Jurkat, Clone E6-1 (cell line): ENCODE measurements around the gene VPS37B.

ENCODE experiments used
- DNase-seq: peaks from one replicate; pipeline ENCODE4 v3.0.0-alpha.2; 2011; ENCODE audit warnings: low read depth, low spot score
- H3K4me3 ChIP-seq: 2 replicates; pipeline ENCODE4 v1.5.1; 2011; ENCODE audit warnings: mild to moderate bottlenecking, low read length, control low read depth, moderate library complexity

Gene VPS37B

DNA sequence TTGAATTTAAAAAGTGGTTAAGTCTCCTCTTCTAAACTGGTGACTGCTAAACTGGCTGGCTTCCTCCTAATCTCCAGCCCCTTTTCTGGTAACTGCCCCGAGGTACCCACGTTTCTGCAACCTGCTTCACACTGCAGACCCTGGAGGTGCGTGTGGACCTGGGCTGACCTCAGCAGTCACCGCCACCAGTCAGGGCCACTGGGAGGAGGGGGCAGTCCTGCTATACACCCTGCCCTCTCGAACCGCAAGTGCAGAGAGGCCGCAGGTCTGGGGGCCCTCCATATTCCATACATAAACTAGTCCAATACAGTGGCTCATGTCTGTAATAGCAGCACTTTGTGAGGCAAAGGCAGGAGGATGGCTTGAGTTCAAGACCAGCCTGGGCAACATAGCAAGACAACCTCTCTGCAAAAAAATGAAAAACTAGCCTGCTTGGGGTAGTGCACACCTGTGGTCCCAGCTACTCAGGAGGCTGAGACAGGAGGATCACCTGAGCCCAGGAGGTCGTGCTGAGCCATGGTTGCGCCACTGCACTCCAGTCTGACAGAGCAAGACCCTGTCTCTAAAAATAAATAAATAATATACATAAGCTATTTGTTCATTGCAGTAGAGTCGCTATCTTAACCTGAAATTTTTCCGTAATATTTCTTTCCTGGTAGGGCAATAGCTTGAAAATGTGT is 25.6 kb downstream of the VPS37B start:
- no peak overlapping the region for H3K4me3 ChIP-seq
- DNase-seq, result no peak

DNA sequence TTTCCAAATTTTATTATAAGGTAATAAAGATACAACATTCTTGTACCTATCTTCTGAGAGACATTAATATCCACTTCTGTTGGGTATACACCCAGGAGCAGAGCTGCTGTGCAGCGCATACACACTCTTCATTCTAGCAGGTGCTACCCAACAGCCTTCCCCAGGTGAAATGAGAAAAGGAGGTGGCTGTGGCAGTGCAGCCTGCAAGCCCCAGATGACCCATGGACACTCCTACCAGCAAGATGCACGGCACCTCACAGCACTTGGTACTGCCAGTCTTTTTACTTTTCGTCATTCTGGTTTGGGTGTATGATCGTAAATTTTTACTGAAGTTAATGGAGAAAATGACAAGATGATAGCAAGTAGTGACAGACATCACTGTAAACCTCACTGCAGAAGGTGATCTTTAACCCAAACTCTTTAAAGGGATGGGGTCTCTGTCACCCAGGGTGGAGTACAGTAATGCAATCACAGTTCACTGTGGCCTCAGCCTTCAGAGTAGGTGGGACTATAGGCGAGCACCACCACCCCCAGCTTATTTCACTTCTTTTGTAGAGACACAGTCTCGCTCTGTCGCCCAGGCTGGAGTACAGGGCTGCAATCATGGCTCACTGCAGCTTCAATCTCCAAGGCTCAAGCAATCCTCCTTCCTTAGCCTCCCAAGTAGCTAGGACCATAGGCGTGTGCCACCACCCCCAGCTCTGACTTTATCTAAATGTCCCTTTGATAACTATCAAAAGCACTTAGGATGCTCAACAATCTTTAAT is 26.5 kb downstream of the VPS37B start:
- H3K4me3 ChIP-seq, result no peak overlapping the region
- DNase-seq, result no peak

DNA sequence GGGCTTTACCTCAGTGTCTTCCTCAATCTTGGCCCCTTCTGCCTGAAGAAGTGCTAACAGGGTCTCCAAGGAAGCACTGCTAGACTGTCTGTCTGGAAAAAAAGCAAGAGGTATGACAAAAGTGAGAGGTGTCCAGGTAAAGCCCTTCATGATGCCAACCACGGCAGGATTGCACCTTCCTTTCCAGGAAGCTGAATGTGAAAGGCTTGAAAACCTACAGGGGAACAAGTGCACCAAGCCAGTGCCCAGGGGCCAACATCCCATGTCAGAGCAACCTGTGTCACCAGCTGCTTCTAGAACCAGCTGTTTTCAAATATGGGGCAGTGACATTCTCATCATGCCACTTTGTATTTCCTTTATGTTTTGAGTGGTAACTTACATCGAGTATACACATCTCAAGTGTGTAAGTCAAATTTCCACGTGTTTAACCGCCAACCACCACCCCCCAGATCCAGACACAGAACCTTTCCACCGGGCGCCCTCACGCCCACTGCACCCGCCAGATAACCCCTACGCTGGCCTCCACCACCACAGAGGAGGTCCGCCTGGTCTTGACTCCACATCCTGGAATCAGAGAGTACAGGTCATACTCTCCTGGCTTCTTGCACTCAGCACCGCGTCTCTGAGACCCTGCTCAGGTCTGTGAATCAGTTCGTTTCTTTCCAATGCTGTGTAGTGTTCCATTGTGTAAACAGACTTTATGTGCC is 27.3 kb downstream of the VPS37B start:
- no peak for DNase-seq

DNA sequence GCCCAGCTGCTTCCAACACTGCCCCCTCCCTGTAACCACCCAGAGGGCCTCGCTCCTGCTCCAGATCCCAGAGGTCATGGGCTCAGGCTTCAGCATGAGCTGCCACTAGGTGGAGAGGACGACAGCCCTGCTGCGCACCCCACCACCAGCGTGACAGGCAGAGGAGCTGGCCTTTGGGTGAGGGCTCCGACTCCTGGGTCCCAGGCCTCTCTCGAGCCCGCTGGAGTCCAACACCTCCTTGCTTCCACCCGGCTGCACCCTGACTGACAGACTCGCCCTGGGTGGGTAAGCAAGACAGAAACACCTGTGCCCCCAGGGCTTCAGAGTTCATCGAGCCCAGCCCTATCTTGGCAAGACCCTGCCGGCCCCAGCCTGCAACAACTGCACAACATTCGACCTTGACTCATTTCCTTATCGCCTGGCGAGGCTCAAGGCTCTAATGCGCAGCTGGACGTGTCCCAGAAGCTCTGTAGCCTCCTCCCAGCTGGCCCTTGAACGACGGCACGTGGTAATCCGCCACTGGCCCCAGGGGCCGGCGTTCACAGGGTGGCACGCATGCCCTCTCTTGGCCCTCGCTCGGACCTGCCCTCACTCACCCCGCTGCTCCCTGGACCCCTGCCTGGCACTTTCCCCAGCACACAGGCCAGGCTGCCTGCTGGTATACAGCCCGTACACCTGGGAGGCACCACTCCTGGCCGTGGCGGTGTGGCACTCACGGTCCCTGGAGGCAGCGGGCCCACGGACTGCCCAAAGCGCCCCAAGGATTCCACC is 28.0 kb downstream of the VPS37B start:
- no peak overlapping the region for H3K4me3 ChIP-seq
- DNase-seq, result no peak

More for the DNA sequence above, 27.3 kb downstream of the VPS37B start:
- no peak overlapping the region for H3K4me3 ChIP-seq

DNA sequence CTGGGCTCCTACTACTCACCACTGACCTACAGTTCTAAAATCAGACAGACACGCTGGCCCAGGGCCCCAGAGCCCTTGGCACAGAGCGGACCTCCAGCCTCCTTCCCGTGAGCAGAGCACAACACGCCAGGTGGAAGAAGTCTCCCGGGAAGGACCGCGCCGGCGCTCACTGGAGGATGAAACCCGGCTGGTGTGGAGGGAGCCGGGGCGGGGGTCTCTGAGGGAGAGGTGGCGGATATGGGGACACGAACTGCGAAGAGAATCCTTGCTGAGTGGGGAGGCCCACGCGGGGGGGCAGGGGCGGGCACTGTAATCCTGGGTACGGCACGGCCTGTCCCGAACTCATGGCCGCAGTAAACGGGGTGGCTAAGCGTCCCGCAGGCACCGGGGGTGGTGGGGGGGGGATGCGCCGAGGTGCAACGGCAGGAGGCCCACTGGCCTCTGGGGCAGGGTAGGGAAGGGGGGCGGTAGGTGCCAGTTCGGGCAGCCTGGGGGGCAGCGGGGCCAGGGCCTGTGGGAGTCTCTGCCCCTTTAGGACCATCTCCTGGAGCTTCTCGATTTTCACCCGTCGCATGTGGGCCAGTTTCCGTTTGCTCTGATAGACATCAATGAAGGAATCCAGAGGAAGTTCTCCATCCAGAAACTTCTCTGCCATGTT is 28.8 kb downstream of the VPS37B start:
- no peak for DNase-seq

DNA sequence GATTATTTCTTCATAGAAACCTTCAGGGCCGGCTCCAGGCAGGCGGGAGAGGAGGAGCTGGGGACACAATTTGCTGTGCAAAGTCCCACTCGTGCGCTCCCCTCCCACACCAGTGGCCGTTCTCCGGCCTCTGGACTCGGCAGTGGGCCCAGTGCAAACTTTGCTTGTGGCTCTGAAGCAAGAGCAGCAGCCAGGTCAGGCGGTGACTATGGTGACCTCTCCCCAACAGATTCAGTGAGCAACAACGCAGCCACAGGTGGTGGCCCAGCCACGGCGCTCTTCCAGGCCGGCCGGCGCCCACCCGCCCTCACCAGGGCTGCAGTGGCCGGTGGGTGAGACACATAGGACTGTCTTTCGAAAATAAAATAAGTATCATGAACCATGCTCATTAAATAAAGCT is 29.5 kb downstream of the VPS37B start:
- DNase-seq, result no peak
- no peak overlapping the region for H3K4me3 ChIP-seq

More for the DNA sequence above, 28.8 kb downstream of the VPS37B start:
- no peak overlapping the region for H3K4me3 ChIP-seq

DNA sequence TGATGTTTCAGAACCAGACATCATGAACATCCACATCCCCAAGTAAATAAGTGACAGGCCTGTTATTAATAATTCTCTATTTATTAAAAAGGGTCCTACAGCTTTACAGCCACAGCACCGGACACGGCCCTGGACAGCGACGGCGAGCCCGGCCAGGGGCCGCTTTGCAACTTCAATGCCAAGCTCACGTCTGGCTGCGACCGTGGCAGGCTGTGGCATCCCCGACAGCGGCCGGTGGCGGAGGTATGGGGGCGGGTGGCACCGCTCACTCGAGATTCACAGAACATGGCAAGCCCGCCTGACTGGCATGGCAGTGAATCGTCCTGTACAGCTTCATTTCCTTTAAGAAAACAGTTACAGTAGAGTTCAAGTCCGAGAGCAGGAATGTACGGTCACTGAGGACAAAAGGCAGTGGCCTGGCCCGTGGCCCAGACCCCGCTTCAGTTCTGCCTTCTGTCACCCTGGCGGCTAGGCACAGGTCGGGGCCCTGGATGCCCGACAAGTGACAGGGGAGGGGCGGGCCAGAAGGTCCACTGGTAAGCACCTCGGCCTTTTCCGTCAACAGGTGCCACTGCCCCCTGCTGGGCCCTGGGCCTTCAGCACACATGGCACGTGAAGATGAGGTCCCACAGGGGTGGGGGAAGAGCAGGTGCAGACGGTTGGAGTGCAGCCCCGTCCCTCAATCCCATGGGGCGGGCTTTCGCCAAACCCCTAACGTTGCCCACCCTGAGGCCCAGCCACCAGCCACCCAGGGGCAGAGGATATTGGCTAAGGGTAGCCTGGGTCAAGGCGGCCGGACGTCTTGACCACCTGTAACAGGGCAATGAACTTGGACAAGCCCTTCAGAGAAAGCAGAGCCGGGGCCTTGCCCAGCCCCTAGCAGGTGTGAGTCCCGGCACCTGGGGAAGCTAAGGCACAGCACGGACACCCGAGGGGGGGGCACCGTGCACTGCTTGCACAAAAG is 30.4 kb downstream of the VPS37B start:
- no peak overlapping the region for H3K4me3 ChIP-seq
- no peak for DNase-seq

DNA sequence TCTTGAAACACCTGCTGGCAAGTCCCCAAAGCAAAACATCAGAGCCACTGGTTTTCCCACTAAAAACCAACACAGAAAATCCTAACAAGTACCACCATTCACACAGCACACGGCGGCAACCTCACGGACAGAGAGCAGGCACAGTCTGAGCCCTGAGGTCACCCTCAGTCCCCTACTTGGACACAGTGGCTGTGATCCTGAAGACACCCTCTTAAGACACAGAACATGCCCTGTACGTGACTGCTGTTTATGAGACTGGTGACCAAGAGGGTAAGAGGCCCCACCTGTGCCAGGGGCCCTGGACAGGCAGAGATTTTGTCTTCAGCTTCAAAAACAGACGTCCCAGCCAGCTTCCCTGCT is 31.1 kb downstream of the VPS37B start:
- no peak overlapping the region for H3K4me3 ChIP-seq
- no peak for DNase-seq

DNA sequence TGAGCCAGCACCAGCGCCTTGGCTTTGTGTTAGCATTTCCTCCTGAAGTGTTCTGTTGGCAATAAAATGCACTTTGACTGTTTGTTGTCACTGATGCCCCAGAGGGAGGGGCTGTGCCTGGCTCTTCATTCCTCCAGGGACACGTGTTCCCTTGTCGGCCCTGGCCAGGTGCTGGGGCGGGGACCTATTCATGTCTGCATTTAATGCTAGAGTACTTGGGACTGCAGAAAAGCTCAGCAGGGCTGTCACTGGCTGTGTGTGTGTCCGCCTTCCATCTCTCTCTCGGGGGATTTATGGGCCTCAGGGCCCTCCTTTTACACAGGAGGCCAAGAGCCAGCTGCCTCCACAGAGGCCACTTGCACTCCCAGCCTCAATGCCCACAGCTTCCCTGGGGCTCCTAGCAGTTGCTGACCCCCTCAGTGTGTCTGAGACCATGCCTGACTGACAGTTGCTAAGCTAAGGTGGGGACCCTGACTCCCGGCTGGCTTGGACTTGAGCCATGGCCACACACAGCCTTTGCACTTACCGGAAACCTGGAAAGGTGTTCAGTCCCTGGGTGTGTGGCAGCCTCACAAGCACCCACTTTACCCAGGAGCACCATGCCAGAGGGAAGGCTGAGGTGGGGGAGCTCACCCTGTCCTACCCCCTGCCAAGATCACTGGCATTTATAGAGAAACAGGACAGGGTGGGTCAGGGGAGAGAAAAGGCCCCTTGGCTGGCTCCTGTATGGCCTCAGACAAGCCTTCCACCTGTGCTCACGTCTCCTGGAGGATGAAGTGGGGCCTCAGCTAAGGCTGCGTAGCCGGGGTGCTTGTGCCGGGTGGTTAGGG is 32.8 kb downstream of the VPS37B start:
- no peak for DNase-seq
- no peak overlapping the region for H3K4me3 ChIP-seq

DNA sequence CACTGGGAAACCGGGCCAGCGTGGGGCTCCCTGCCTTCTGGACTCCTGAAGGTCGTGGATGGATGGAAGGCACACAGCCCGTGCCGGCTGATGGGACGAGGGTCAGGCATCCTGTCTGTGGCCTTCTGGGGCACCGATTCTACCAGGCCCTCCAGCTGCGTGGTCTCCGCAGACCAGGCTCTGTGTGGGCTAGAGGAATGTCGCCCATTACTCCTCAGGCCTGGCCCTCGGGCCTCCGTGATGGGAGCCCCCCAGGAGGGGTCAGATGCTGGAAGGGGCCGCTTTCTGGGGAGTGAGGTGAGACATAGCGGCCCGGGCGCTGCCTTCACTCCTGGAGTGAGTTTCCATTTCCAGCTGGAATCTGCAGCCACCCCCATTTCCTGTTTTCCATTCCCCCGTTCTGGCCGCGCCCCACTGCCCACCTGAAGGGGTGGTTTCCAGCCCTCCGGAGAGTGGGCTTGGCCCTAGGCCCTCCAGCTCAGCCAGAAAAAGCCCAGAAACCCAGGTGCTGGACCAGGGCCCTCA is 33.8 kb downstream of the VPS37B start:
- DNase-seq, result no peak

DNA sequence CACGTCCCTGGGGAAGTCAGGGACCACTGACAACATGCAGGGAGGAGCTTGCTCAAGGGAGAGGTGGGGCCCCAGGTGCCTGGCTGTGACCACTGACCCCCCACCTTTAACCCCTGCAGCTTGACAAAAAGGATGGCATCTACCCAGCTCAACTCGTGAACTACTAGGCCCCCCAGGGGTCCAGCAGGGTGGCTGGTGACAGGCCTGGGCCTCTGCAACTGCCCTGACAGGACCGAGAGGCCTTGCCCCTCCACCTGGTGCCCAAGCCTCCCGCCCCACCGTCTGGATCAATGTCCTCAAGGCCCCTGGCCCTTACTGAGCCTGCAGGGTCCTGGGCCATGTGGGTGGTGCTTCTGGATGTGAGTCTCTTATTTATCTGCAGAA is 34.3 kb downstream of the VPS37B start:
- no peak overlapping the region for H3K4me3 ChIP-seq
- no peak for DNase-seq

More for the DNA sequence above, 33.8 kb downstream of the VPS37B start:
- no peak overlapping the region for H3K4me3 ChIP-seq

DNA sequence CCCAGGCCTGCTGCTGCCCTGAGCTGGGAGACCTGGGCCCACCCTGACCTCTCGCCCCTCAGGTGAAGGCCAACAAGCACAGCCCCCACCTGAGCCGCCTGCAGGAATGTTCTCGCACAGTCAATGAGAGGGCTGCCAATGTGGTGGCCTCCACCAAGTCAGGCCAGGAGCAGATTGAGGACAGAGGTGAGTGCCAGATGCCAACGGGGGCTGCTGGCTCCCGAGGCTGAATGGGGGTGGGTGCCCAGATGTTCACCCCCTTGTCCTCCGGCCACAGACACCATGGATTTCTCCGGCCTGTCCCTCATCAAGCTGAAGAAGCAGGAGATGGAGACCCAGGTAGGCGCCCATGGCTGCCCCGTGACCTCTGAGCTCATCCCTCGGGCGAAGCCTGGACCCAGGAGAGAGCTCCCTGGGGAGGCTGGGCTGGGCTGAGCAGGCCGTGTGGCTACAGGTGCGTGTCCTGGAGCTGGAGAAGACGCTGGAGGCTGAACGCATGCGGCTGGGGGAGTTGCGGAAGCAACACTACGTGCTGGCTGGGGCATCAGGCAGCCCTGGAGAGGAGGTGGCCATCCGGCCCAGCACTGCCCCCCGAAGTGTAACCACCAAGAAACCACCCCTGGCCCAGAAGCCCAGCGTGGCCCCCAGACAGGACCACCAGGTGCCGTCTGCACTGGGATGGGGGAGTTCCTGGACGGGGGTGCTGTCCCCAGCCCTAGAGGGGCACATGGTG is 34.9 kb downstream of the VPS37B start:
- no peak overlapping the region for H3K4me3 ChIP-seq
- no peak for DNase-seq

DNA sequence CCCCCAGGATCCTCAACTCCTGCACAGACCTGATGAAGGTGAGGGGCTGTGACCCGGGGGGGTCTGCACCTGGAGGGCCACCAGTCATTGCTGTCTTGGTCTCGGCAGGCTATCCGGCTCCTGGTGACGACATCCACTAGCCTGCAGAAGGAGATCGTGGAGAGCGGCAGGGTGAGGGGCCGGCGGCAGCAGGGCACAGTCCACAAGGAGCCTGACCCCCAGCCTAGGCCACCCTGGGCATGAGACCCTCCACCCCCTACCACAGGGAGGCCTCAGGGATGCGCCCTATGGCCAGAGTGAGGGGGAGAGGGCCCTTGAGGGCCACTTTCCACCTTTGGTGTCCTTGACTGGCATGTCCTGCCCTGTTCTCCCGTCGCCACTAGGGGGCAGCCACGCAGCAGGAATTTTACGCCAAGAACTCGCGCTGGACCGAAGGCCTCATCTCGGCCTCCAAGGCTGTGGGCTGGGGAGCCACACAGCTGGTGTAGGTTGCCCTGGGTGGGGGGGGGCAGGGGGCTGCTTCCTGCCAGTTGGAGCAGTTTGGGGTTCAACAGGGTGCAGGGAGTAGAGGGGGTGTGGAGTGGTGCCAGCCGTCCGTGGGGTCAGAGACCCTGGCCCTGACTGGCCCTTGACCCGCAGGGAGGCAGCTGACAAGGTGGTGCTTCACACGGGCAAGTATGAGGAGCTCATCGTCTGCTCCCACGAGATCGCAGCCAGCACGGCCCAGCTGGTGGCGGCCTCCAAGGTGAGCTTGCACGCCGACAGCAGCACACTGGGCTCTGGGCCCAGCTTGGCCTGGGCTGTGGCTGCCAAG is 35.7 kb downstream of the VPS37B start:
- no peak overlapping the region for H3K4me3 ChIP-seq
- DNase-seq, result peak; percentile 52

DNA sequence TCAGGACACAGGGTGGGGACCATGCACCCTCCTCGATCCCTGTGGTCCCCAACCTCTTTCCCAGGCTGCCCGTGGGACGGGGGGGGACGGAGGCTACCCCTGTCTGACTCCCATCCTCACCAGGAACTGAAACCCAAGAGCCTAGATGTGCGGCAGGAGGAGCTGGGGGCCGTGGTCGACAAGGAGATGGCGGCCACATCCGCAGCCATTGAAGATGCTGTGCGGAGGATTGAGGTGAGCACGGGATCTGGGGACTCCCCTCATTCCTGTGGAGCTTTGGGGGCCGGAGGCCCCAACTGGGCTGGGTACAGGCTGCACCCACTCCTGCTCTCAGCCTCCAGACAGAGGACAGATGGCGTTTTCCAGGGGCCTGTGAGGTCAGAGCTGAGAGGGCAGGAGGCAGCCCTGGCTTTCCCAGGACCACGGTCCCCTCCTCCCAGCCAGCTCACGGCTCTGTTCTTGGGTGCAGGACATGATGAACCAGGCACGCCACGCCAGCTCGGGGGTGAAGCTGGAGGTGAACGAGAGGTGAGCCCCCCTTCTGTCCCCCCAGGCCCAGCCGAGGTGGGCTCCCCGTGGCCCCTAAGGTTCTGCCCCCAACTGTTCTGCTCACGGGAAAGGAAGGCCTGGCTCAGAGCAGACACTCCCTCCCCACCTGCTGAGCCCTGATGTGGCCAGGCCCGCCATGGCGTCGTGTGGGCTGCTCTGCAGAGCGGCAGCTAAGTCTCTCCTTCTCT is 36.5 kb downstream of the VPS37B start:
- no peak for DNase-seq
- no peak overlapping the region for H3K4me3 ChIP-seq
